Loucy (cell line): ENCODE results near the gene PROX1.

Experiments
- CTCF ChIP-seq: fragments of 200-600 bp; sonication (generic); conservative IDR thresholded peaks from 2 replicates; pipeline ENCODE4 v1.5.1; 2014; ENCODE audit warnings: mild to moderate bottlenecking, antibody characterized with exemption, low read length
- EZH2phosphoT487 ChIP-seq: fragments of 200-600 bp; IDR thresholded peaks from 2 replicates; pipeline ENCODE4 v1.6.1; 2018; ENCODE audit warnings: antibody characterized with exemption, mild to moderate bottlenecking, moderate library complexity, borderline replicate concordance

GRCh38 chr1:213986020-213986924 is 1.5 kb upstream of the PROX1 start:
- TF ChIP-seq CTCF (no peak), EZH2phosphoT487 (no peak)
